Prostate gland (tissue), 2 donors: ENCODE results near the gene TMPRSS2. TPM values are rescaled to one million over a fixed set of nuclear protein-coding genes. Genes with fewer than 3 reads are reported as not detected.

Experiments
- DNase-seq: peaks from one replicate; pipeline ENCODE4 v3.0.0-alpha.2; 2019; ENCODE audit warnings: low spot score
- H3K27ac ChIP-seq, 2 donors: fragments of 200-600 bp; sonication (generic); 2 replicates each; pipeline ENCODE4 v1.5.1; 2017 to 2019
- H3K27me3 ChIP-seq: fragments of 200-600 bp; sonication (generic); replicated peaks from 2 replicates; pipeline ENCODE4 v1.5.1; 2019; ENCODE audit not compliant: insufficient read depth
- H3K36me3 ChIP-seq, 2 donors: fragments of 200-600 bp; sonication (generic); 1 replicate in 1 of 2; 2 replicates in 1 of 2; pipeline versions ENCODE4 v1.5.1 to v1.8.1; 2017 to 2019
- H3K4me1 ChIP-seq: fragments of 200-600 bp; sonication (generic); replicated peaks from 2 replicates; pipeline ENCODE4 v1.5.1; 2019
- H3K4me3 ChIP-seq, 2 donors: fragments of 200-600 bp; sonication (generic); 2 replicates each; pipeline ENCODE4 v1.5.1; 2017 to 2019
- H3K9me3 ChIP-seq: fragments of 200-600 bp; sonication (generic); 2 replicates; pipeline ENCODE4 v1.5.1; 2017
- CTCF ChIP-seq, 4 experiments: fragments of 200-600 bp in 2 of 4; fragments of 450-650 bp in 2 of 4; sonication (generic) in 2 of 4; IDR thresholded peaks; 1 replicate in 3 of 4; 2 replicates in 1 of 4; pipeline ENCODE4 v1.5.1; 2016 to 2019; ENCODE audit warnings: antibody characterized with exemption in 4 of 4, mild to moderate bottlenecking in 2 of 4, moderate library complexity in 2 of 4
- POLR2A ChIP-seq: fragments of 450-650 bp; IDR thresholded peaks from one replicate; pipeline ENCODE4 v1.6.1; 2016; ENCODE audit warnings: antibody characterized with exemption, mild to moderate bottlenecking
- POLR2AphosphoS5 ChIP-seq: sonication (generic); formaldehyde crosslinking; IDR thresholded peaks from one replicate; pipeline ENCODE4 v1.6.1; 2017; ENCODE audit warnings: antibody characterized with exemption
- WGBS: methylation state at CpG from one replicate; pipeline ENCODE4 v1.1.5; 2018; 5-methylcytosine and 5-hydroxymethylcytosine counted together
- intact Hi-C: fragments of 100-400 bp; cut with DNase I; formaldehyde crosslinking; loops from one replicate; pipeline ENCODE4 v1.14.2; 2022
- total RNA-seq, 2 donors: library from RNA; depleted of rRNA; stranded (reverse); fragments of >200 nt; gene quantifications; one replicate each; pipeline ENCODE4 v1.1.0, GENCODE V29; 2016

Gene TMPRSS2
- total RNA-seq, 2 donors from 2014 or later, result 336 to 786 TPM

- H3K9me3 ChIP-seq, result no peaks in the 10 kb centered on the region
- DNase-seq, result no peak
- H3K27me3 ChIP-seq, result no peaks in the 10 kb centered on the region
- H3K4me1 ChIP-seq, result no peaks in the 10 kb centered on the region
- peaks cover 2 to 13% of the 10 kb centered on the region in 2 donors for H3K36me3 ChIP-seq
- 85% methylated on average over 4 of the region's 4 CpGs for WGBS
- no peak overlapping the region for H3K27ac ChIP-seq
- H3K4me3 ChIP-seq, result no peak overlapping the region
- TF ChIP-seq POLR2A (no peak), CTCF (IDR thresholded peaks at IDR 0.05) (no peak), POLR2AphosphoS5 (no peak)
- intact Hi-C loops, result no loop called here
Observed at GRCh38 chr21:41483973-41484372, 24.0 kb downstream of the TMPRSS2 start.

GRCh38 chr21:41483415-41483814 is 24.5 kb downstream of the TMPRSS2 start:
- no peaks in the 10 kb centered on the region for H3K27me3 ChIP-seq
- H3K36me3 ChIP-seq, result peaks cover 0 to 14% of the 10 kb centered on the region in 2 donors
- peaks cover 3% of the 10 kb centered on the region for H3K4me1 ChIP-seq
- DNase-seq, result no peak
- no peaks in the 10 kb centered on the region for H3K9me3 ChIP-seq
- intact Hi-C loops, result no loop called here
- H3K27ac ChIP-seq, result no peak overlapping the region
- no peak overlapping the region for H3K4me3 ChIP-seq
- TF ChIP-seq POLR2AphosphoS5, result no peak
- no peak for TF ChIP-seq POLR2A
- no peak for TF ChIP-seq CTCF (IDR thresholded peaks at IDR 0.05)
- 88% methylated on average over 12 of the region's 12 CpGs for WGBS

- H3K27ac ChIP-seq, result no peak overlapping the region
- H3K9me3 ChIP-seq, result no peaks in the 10 kb centered on the region
- intact Hi-C loops, result no loop called here
- peaks cover 0 to 11% of the 10 kb centered on the region in 2 donors for H3K36me3 ChIP-seq
- WGBS, result 93% methylated on average over 6 of the region's 6 CpGs
- TF ChIP-seq CTCF (IDR thresholded peaks at IDR 0.05) (no peak), POLR2A (no peak)
- H3K4me1 ChIP-seq, result peaks cover 7% of the 10 kb centered on the region
- H3K4me3 ChIP-seq, result no peak overlapping the region
- DNase-seq, result no peak
- H3K27me3 ChIP-seq, result no peaks in the 10 kb centered on the region
Observed at GRCh38 chr21:41482980-41483379, 25.0 kb downstream of the TMPRSS2 start.

- TF ChIP-seq CTCF (IDR thresholded peaks at IDR 0.05), result no peak
- TF ChIP-seq POLR2AphosphoS5, result no peak
- TF ChIP-seq POLR2A, result no peak
- H3K27me3 ChIP-seq, result no peaks in the 10 kb centered on the region
- DNase-seq, result no peak
- WGBS, result 38% methylated on average over 6 of the region's 6 CpGs
- peaks cover 0 to 10% of the 10 kb centered on the region in 2 donors for H3K36me3 ChIP-seq
- no peaks in the 10 kb centered on the region for H3K9me3 ChIP-seq
- peak overlapping the region in 1 of 2 donors; percentile 15 for H3K27ac ChIP-seq
- H3K4me3 ChIP-seq, result no peak overlapping the region
- H3K4me1 ChIP-seq, result peaks cover 7% of the 10 kb centered on the region
- intact Hi-C loops, result no loop called here
Observed at GRCh38 chr21:41482301-41482700, 25.7 kb downstream of the TMPRSS2 start.

- Histone ChIP-seq H3K36me3 (peaks cover 0 to 15% of the 10 kb centered on the region in 2 donors), H3K4me1 (peaks cover 7% of the 10 kb centered on the region), H3K9me3 (no peaks in the 10 kb centered on the region), H3K27ac (peak overlapping the region in 1 of 2 donors; percentile 15), H3K4me3 (no peak overlapping the region), H3K27me3 (no peaks in the 10 kb centered on the region)
- intact Hi-C loops, result no loop called here
- TF ChIP-seq CTCF (IDR thresholded peaks at IDR 0.05) (no peak), POLR2AphosphoS5 (no peak), POLR2A (no peak)
- DNase-seq, result no peak
- 90% methylated on average over 8 of the region's 8 CpGs for WGBS
Observed at GRCh38 chr21:41481191-41481590, 26.8 kb downstream of the TMPRSS2 start.
